SH-SY5Y (cell line): ENCODE measurements around the gene PRRC2C.

Source experiments
- GATA2 ChIP-seq: IDR thresholded peaks from 2 replicates; pipeline ENCODE4 v1.6.1; 2011; ENCODE audit warnings: mild to moderate bottlenecking, low read depth, low read length
- GATA3 ChIP-seq: IDR thresholded peaks from 2 replicates; pipeline ENCODE4 v1.6.1; 2011; ENCODE audit warnings: low read depth, mild to moderate bottlenecking, low read length, moderate library complexity

- TF ChIP-seq GATA2 (no peak), GATA3 (no peak)
Observed at GRCh38 chr1:171457412-171457811, 27.9 kb upstream of the PRRC2C start.
